Measurements from ENCODE around the gene DDX46.
A peak's percentile ranks its signal among the peaks of the same experiment; 100 is the strongest.
"Not testable (repeated sequence)": the region's sequence is repeated elsewhere in the genome, so short reads cannot be mapped to it uniquely, and the experiment has no call there.

Gene DDX46

DNA sequence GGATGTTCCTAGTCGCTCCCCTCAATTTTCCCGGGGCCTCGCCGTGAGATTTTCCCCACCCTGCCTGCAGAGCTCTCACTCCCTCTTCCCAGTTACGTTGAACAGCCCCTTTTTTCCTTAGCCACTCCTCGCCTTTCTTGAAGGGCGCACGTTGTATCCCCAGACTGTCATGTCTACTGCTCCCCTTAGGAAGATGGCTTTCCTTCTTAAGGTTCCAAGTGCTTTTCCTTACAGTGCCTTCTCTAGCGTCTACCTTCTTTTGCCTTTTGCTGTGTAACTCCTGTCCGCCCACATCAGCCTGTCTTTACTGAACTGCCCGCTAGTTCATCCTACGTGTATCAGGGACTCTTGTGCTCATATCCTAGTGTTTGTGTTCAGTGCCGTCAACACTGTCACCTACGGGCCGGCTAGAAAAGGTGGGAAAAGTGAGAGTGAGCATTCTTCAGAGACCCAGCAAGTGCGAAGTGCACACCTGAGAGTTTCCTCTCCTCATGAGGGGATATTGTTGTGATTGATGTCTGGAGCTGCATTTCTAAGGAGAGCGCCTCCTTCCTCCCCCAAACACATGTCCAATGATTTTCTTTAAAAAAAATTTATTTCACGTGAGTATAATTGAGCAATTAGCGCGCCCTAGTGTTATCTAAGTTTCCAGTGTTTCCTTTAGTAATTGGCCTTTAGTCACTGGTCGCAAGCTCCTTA is 19.5 kb upstream of the DDX46 start:
- no peaks in the 10 kb centered on the region for H3K36me3 ChIP-seq (ENCODE audit: control insufficient read depth, insufficient read depth, low read length)
- no peak overlapping the region for H3K27ac ChIP-seq (ENCODE audit: insufficient read depth, low read depth, low read length, poor library complexity, severe bottlenecking)
- H3K27me3 ChIP-seq (ENCODE audit: control insufficient read depth, insufficient read depth, low read length, poor library complexity, severe bottlenecking), result no peaks in the 10 kb centered on the region
- H3K4me3 ChIP-seq (ENCODE audit: insufficient read depth, low read depth, low read length), result peak overlapping the region; percentile 85
- 14 to 19% methylated on average over 20 to 21 of the region's 21 CpGs for WGBS, 2 experiments
- no peaks in the 10 kb centered on the region for H3K9me3 ChIP-seq (ENCODE audit: control insufficient read depth, low read length)
- peaks cover 9% of the 10 kb centered on the region for H3K4me1 ChIP-seq (ENCODE audit: control insufficient read depth, insufficient read depth, low read length)

DNA sequence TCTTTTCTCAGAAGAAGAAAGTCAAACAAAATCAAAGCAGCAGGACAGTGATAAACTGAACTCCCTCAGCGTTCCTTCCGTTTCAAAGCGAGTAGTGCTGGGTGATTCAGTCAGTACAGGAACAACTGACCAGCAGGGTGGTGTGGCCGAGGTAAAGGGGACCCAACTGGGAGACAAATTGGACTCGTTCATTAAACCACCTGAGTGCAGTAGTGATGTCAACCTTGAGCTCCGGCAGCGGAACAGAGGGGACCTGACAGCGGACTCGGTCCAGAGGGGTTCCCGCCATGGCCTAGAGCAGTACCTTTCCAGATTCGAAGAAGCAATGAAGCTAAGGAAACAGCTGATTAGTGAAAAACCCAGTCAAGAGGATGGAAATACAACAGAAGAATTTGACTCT is 17.5 kb upstream of the DDX46 start:
- Histone ChIP-seq H3K27me3 (ENCODE audit: control insufficient read depth, insufficient read depth, low read length, poor library complexity, severe bottlenecking) (no peaks in the 10 kb centered on the region), H3K4me1 (ENCODE audit: control insufficient read depth, insufficient read depth, low read length) (peaks cover 9% of the 10 kb centered on the region), H3K36me3 (ENCODE audit: control insufficient read depth, insufficient read depth, low read length) (no peaks in the 10 kb centered on the region), H3K27ac (ENCODE audit: insufficient read depth, low read depth, low read length, poor library complexity, severe bottlenecking) (no peak overlapping the region), H3K9me3 (ENCODE audit: control insufficient read depth, low read length) (no peaks in the 10 kb centered on the region), H3K4me3 (ENCODE audit: insufficient read depth, low read depth, low read length) (no peak overlapping the region)
- 94 to 96% methylated on average over 11 of the region's 11 CpGs for WGBS, 2 experiments

DNA sequence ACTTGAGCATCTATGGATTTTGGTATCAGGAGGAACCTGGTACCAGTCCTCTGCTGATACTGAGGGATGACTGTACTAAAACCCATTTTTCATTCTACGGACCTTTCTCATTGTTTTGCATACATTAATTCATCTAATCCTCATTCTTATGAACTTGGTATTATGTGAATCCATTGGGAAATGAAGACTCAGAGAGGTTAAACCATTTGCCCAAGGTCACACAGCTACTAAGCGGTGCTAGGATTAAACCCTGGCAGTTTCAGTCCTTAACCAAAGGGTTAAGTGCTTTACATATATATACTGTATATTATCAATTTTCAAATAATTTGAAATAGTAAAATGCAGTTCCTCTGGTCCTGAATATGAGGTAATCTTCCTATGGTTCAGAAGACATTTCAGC is 16.4 kb upstream of the DDX46 start:
- no peaks in the 10 kb centered on the region for H3K27me3 ChIP-seq (ENCODE audit: control insufficient read depth, insufficient read depth, low read length, poor library complexity, severe bottlenecking)
- no peak overlapping the region for H3K27ac ChIP-seq (ENCODE audit: insufficient read depth, low read depth, low read length, poor library complexity, severe bottlenecking)
- peaks cover 9% of the 10 kb centered on the region for H3K4me1 ChIP-seq (ENCODE audit: control insufficient read depth, insufficient read depth, low read length)
- H3K36me3 ChIP-seq (ENCODE audit: control insufficient read depth, insufficient read depth, low read length), result no peaks in the 10 kb centered on the region
- 88 to 100% methylated on average over 1 to 2 of the region's 2 CpGs for WGBS, 2 experiments
- H3K4me3 ChIP-seq (ENCODE audit: insufficient read depth, low read depth, low read length), result no peak overlapping the region
- no peaks in the 10 kb centered on the region for H3K9me3 ChIP-seq (ENCODE audit: control insufficient read depth, low read length)

DNA sequence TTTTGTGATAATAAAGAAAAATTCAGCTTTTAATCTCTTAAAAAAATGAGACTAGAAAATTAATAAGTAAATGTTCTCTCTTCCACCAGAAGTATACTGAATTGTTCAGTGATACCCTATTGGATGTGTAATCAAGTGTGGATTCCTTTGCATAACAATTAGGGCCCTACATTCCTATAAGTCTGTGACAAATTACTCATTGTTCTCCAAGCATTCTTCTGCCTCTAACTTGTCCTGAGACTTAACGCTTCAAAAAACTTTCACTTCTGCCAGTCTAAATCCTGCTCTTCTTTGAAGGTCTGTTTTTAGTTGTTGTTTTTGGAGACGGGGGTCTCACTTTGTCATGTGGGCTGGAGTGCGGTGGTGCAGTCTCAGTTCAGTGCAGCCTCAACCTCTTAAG is 9.2 kb upstream of the DDX46 start:
- WGBS, 2 experiments, result 72 to 73% methylated on average over 3 of the region's 3 CpGs
- H3K36me3 ChIP-seq (ENCODE audit: control insufficient read depth, insufficient read depth, low read length), result no peaks in the 10 kb centered on the region
- H3K9me3 ChIP-seq (ENCODE audit: control insufficient read depth, low read length), result no peaks in the 10 kb centered on the region
- H3K27ac ChIP-seq (ENCODE audit: insufficient read depth, low read depth, low read length, poor library complexity, severe bottlenecking), result peak overlapping the region; percentile 81
- no peak overlapping the region for H3K4me3 ChIP-seq (ENCODE audit: insufficient read depth, low read depth, low read length)
- no peaks in the 10 kb centered on the region for H3K27me3 ChIP-seq (ENCODE audit: control insufficient read depth, insufficient read depth, low read length, poor library complexity, severe bottlenecking)
- no peaks in the 10 kb centered on the region for H3K4me1 ChIP-seq (ENCODE audit: control insufficient read depth, insufficient read depth, low read length)

DNA sequence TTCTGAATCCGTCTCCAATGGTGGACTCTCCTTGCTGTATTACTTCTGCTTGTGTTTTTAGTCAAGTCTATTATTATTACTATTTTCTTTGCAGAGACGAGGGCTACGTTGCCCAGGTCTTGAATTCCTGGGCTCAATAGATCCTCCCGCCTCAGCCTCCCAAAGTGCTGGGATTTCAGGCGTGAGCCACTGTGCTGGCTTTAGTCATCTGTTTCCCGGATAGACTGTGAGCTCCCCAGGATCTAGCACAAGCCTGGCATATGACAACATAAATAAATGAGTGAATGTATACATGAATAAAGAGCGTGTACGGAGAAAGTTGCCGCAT is 439 bp upstream of the DDX46 start:
- Histone ChIP-seq H3K27me3 (ENCODE audit: control insufficient read depth, insufficient read depth, low read length, poor library complexity, severe bottlenecking) (no peaks in the 10 kb centered on the region), H3K9me3 (ENCODE audit: control insufficient read depth, low read length) (no peaks in the 10 kb centered on the region), H3K36me3 (ENCODE audit: control insufficient read depth, insufficient read depth, low read length) (no peaks in the 10 kb centered on the region), H3K4me3 (ENCODE audit: insufficient read depth, low read depth, low read length) (peak overlapping the region; percentile 98), H3K4me1 (ENCODE audit: control insufficient read depth, insufficient read depth, low read length) (peaks cover 7% of the 10 kb centered on the region), H3K27ac (ENCODE audit: insufficient read depth, low read depth, low read length, poor library complexity, severe bottlenecking) (no peak overlapping the region)
- WGBS, 2 experiments, result 27 to 32% methylated on average over 9 of the region's 9 CpGs

DNA sequence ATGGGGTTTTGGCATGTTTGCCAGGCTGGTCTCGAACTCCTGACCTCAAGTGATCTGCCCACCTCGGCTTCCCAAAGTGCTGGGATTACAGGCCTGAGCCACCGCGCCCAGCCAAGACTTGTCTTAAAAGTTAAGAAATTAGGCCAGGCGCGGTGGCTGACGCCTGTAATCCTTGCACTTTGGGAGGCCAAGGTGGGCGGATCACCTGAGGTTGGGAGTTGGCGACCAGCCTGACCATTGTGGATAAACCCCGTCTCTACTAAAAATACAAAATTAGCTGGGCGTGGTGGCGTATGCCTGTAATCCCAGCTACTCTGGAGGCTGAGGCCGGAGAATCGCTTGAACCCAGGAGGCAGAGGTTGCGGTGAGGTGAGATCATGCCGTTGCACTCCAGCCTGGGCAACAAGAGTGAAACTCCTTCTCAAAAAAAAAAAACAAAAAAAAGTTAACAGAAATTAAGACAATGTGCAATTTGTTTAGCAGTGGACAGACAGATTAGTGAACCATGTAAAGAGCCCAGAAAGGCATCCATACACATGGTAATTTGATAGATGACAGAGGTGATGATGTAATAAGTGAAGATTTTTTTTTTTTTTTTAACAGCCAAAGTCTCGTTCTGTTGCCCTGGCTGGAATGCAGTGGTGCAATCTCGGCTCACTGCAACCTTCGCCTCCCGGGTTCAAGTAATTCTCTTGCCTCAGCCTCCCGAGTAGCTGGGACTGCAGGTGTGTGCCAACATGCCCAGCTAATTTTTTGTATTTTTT is 9.1 kb downstream of the DDX46 start:
- H3K27me3 ChIP-seq (ENCODE audit: control insufficient read depth, insufficient read depth, low read length, poor library complexity, severe bottlenecking); H3K27ac ChIP-seq (ENCODE audit: insufficient read depth, low read depth, low read length, poor library complexity, severe bottlenecking); H3K4me1 ChIP-seq (ENCODE audit: control insufficient read depth, insufficient read depth, low read length); H3K9me3 ChIP-seq (ENCODE audit: control insufficient read depth, low read length); H3K4me3 ChIP-seq (ENCODE audit: insufficient read depth, low read depth, low read length): not testable (repeated sequence)
- peaks cover 36% of the 10 kb centered on the region for H3K36me3 ChIP-seq (ENCODE audit: control insufficient read depth, insufficient read depth, low read length)
- 96% methylated on average over 21 of the region's 21 CpGs for WGBS, 2 experiments

DNA sequence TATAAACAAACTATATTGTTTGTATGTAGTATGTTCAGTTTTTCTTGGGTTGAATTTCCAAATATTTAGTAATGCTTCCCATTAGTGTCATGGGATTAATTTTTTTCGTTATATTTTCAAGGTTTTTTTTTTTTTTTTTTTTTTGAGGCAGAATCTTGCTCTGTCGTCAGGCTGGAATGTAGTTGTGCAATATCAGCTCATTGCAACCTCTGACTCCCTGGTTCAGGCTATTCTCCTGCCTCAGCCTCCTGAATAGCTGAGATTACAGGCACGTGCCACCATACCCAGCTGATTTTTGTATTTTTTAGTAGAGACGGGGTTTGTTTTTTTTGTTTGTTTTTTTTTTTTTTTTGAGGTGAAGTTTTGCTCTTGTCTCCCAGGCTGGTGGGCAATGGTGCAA is 10.6 kb downstream of the DDX46 start:
- H3K9me3 ChIP-seq (ENCODE audit: control insufficient read depth, low read length), result no peaks in the 10 kb centered on the region
- peaks cover 40% of the 10 kb centered on the region for H3K36me3 ChIP-seq (ENCODE audit: control insufficient read depth, insufficient read depth, low read length)
- no peak overlapping the region for H3K4me3 ChIP-seq (ENCODE audit: insufficient read depth, low read depth, low read length)
- H3K4me1 ChIP-seq (ENCODE audit: control insufficient read depth, insufficient read depth, low read length), result no peaks in the 10 kb centered on the region
- no peaks in the 10 kb centered on the region for H3K27me3 ChIP-seq (ENCODE audit: control insufficient read depth, insufficient read depth, low read length, poor library complexity, severe bottlenecking)
- 94 to 95% methylated on average over 3 to 4 of the region's 4 CpGs for WGBS, 2 experiments
- H3K27ac ChIP-seq (ENCODE audit: insufficient read depth, low read depth, low read length, poor library complexity, severe bottlenecking), result no peak overlapping the region

DNA sequence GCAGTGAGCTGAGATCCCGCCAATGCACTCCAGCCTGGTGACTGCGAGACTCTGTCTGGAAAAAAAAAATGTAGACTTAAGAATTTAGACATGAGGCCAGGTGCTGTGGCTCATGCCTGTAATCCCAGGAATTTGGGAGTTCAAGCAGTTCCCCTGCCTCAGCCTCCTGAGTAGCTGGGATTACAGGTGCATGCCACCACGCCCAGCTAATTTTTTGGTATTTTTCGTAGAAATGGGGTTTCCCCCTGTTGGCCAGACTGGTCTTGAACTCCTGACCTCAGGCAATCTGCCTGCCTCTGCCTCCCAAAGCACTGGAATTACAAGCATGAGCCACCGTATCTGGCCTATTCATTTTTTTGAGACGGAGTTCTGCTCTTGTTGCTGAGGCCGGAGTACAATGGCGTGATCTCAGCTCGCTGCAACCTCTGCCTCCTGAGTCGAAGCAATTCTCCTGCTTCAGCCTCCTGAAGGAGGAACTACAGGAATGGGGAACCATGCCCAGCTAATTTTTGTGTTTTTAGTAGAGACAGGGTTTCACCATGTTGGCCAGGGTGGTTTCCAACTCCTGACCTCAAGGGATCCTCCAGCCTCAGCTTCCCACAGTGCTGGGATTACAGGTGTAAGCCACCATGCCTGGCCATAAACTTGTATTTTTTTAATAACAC is 14.0 kb downstream of the DDX46 start:
- WGBS, 2 experiments, result 94 to 95% methylated on average over 10 of the region's 10 CpGs
- H3K9me3 ChIP-seq (ENCODE audit: control insufficient read depth, low read length), result no peaks in the 10 kb centered on the region
- H3K27me3 ChIP-seq (ENCODE audit: control insufficient read depth, insufficient read depth, low read length, poor library complexity, severe bottlenecking), result no peaks in the 10 kb centered on the region
- H3K4me3 ChIP-seq (ENCODE audit: insufficient read depth, low read depth, low read length), result no peak overlapping the region
- H3K36me3 ChIP-seq (ENCODE audit: control insufficient read depth, insufficient read depth, low read length), result peaks cover 34% of the 10 kb centered on the region
- no peak overlapping the region for H3K27ac ChIP-seq (ENCODE audit: insufficient read depth, low read depth, low read length, poor library complexity, severe bottlenecking)
- H3K4me1 ChIP-seq (ENCODE audit: control insufficient read depth, insufficient read depth, low read length), result no peaks in the 10 kb centered on the region

DNA sequence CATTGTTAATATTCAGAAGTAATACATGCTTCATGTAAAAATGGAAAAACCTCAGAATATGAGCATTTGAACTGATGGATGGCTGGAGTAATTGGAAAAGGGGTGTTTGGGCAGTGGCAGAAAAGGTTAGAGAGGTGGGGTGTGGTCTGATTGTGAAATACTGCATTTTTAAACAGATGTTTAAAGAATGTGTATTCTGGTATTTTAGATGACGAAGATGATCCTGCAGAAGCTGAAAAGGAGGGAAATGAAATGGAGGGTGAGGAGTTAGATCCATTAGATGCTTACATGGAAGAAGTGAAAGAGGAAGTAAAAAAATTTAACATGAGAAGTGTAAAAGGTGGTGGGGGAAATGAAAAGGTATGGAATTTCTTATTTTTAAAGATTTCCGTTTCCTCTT is 18.8 kb downstream of the DDX46 start:
- Histone ChIP-seq H3K27me3 (ENCODE audit: control insufficient read depth, insufficient read depth, low read length, poor library complexity, severe bottlenecking) (no peaks in the 10 kb centered on the region), H3K4me1 (ENCODE audit: control insufficient read depth, insufficient read depth, low read length) (no peaks in the 10 kb centered on the region), H3K4me3 (ENCODE audit: insufficient read depth, low read depth, low read length) (no peak overlapping the region), H3K9me3 (ENCODE audit: control insufficient read depth, low read length) (no peaks in the 10 kb centered on the region), H3K27ac (ENCODE audit: insufficient read depth, low read depth, low read length, poor library complexity, severe bottlenecking) (no peak overlapping the region), H3K36me3 (ENCODE audit: control insufficient read depth, insufficient read depth, low read length) (peaks cover 39% of the 10 kb centered on the region)
- 88 to 97% methylated on average over 2 of the region's 2 CpGs for WGBS, 2 experiments

DNA sequence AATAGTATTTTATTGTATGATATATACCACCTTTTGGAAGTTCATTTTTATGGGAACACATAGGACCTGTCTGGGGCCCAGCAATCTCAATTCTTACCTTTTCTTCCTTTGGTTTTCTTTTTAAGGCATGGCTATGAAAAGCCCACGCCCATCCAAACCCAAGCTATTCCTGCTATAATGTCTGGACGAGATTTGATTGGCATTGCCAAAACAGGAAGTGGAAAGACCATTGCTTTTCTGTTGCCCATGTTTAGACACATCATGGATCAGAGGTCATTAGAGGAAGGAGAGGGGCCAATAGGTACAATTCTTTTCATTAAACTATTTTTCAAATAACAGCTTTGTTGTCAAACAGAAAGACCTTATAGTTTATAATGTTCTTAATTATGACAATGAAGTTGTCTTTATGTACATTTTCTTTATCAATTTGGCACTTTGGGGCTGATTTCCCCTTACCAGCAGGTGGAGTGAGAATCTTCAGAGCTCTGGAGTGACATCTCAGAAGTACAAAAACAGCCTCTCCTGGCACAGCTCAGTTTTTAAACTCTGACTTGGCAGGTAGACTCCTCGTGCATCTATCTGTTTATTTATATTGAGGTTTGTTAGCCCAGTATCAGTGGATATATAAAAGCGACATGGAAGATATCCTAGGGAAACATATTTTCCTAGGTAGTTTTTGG is 25.8 kb downstream of the DDX46 start:
- Histone ChIP-seq H3K36me3 (ENCODE audit: control insufficient read depth, insufficient read depth, low read length) (peaks cover 37% of the 10 kb centered on the region), H3K27ac (ENCODE audit: insufficient read depth, low read depth, low read length, poor library complexity, severe bottlenecking) (no peak overlapping the region), H3K4me3 (ENCODE audit: insufficient read depth, low read depth, low read length) (no peak overlapping the region), H3K27me3 (ENCODE audit: control insufficient read depth, insufficient read depth, low read length, poor library complexity, severe bottlenecking) (no peaks in the 10 kb centered on the region), H3K4me1 (ENCODE audit: control insufficient read depth, insufficient read depth, low read length) (no peaks in the 10 kb centered on the region), H3K9me3 (ENCODE audit: control insufficient read depth, low read length) (no peaks in the 10 kb centered on the region)
- 86 to 92% methylated on average over 4 of the region's 4 CpGs for WGBS, 2 experiments

Measured in ectodermal cell (in vitro differentiated cells).